Colonic mucosa (tissue), 4 donors: Measurements from ENCODE around the gene FAU. TPM values are rescaled to one million over a fixed set of nuclear protein-coding genes. Genes with fewer than 3 reads are reported as not detected.
A peak's percentile ranks its signal among the peaks of the same experiment; 100 is the strongest.

Experiments
- DNase-seq: peaks from one replicate; pipeline ENCODE4 v3.0.0-alpha.2; 2020
- H3K27ac ChIP-seq: fragments of 200-600 bp; one replicate; pipeline ENCODE4 v1.8.0; 2021
- H3K27me3 ChIP-seq: fragments of 200-600 bp; one replicate; pipeline ENCODE4 v1.8.0; 2021
- H3K36me3 ChIP-seq: fragments of 200-600 bp; one replicate; pipeline ENCODE4 v1.8.0; 2021
- H3K4me1 ChIP-seq: fragments of 200-600 bp; one replicate; pipeline ENCODE4 v1.8.0; 2021; ENCODE audit warnings: mild to moderate bottlenecking
- H3K4me3 ChIP-seq: fragments of 200-600 bp; one replicate; pipeline ENCODE4 v1.8.0; 2021
- H3K9ac ChIP-seq, 2 donors: one replicate each; pipeline ENCODE4 v1.7.0; 2013; ENCODE audit warnings: control low read depth in 2 of 2, low read depth in 2 of 2, low read length in 2 of 2
- H3K9me3 ChIP-seq: fragments of 200-600 bp; one replicate; pipeline ENCODE4 v1.8.0; 2021
- intact Hi-C: fragments of 100-400 bp; cut with DNase I; formaldehyde crosslinking; loops from one replicate; pipeline ENCODE4 v1.14.1; 2022
- total RNA-seq, 2 donors: library from RNA; stranded (reverse); fragmentation: NEBNext Ultra II Directional in 1 of 2; extraction: Animal tissue kit (Norgen Biotek cat#: 25700) in 1 of 2; gene quantifications; one replicate each; pipeline ENCODE4 v1.2.1, GENCODE V29; 2021
- TF ChIP-seq, protein P1 (sequence below): fragments of 200-600 bp; IDR thresholded peaks from one replicate; pipeline ENCODE4 v1.8.0; 2022; ENCODE audit warnings: antibody characterized with exemption, mild to moderate bottlenecking
- donor health status: healthy.
- donor health status: DM: no; HTN: no; CAD: no.
- donor health status: DM: no; HTN: no; CAD: no.

The FAU gene
- total RNA-seq, 2 donors from 2014 or later: 752 to 950 TPM

- peaks cover 13% of the 10 kb centered on the region for H3K36me3 ChIP-seq
- TF ChIP-seq, protein P1, sequence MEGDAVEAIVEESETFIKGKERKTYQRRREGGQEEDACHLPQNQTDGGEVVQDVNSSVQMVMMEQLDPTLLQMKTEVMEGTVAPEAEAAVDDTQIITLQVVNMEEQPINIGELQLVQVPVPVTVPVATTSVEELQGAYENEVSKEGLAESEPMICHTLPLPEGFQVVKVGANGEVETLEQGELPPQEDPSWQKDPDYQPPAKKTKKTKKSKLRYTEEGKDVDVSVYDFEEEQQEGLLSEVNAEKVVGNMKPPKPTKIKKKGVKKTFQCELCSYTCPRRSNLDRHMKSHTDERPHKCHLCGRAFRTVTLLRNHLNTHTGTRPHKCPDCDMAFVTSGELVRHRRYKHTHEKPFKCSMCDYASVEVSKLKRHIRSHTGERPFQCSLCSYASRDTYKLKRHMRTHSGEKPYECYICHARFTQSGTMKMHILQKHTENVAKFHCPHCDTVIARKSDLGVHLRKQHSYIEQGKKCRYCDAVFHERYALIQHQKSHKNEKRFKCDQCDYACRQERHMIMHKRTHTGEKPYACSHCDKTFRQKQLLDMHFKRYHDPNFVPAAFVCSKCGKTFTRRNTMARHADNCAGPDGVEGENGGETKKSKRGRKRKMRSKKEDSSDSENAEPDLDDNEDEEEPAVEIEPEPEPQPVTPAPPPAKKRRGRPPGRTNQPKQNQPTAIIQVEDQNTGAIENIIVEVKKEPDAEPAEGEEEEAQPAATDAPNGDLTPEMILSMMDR: peak; percentile 1
- no peaks in the 10 kb centered on the region for H3K27me3 ChIP-seq
- intact Hi-C loops: loop anchor here (5.0 to 10.0 kb wide), 3 partner anchors 106 to 271 kb away; partner anchors contain the start of gene ARL2
- no peak overlapping the region for H3K4me3 ChIP-seq
- peak overlapping the region; percentile 14 for H3K27ac ChIP-seq
- peak overlapping the region in 1 of 2 donors; percentile 40 for H3K9ac ChIP-seq
- no peaks in the 10 kb centered on the region for H3K9me3 ChIP-seq
- peaks cover 24% of the 10 kb centered on the region for H3K4me1 ChIP-seq
- DNase-seq: no peak
Measured at GRCh38 chr11:65118097-65118837, 3.7 kb downstream of the FAU start.

GRCh38 chr11:65117206-65118096 is 4.5 kb downstream of the FAU start, which contains the start of gene ZNHIT2:
Gene ZNHIT2 (minus strand): TSS chr11:65117701. CDS start chr11:65117653, 48 bp downstream.
- peaks cover 23% of the 10 kb centered on the region for H3K4me1 ChIP-seq
- H3K9ac ChIP-seq: peak within 1 kb of the TSS; percentile 89 to 91
- H3K36me3 ChIP-seq: peaks cover 13% of the 10 kb centered on the region
- peak; percentile 100 for DNase-seq
- H3K9me3 ChIP-seq: no peaks in the 10 kb centered on the region
- TF ChIP-seq, protein P1: peak; percentile 71
- no peaks in the 10 kb centered on the region for H3K27me3 ChIP-seq
- H3K4me3 ChIP-seq: peak within 1 kb of the TSS; percentile 70
- H3K27ac ChIP-seq: peak within 1 kb of the TSS; percentile 71
- intact Hi-C loops: loop anchor here (5.0 to 10.0 kb wide), 3 partner anchors 105 to 270 kb away; partner anchors contain the start of gene ARL2

DNA sequence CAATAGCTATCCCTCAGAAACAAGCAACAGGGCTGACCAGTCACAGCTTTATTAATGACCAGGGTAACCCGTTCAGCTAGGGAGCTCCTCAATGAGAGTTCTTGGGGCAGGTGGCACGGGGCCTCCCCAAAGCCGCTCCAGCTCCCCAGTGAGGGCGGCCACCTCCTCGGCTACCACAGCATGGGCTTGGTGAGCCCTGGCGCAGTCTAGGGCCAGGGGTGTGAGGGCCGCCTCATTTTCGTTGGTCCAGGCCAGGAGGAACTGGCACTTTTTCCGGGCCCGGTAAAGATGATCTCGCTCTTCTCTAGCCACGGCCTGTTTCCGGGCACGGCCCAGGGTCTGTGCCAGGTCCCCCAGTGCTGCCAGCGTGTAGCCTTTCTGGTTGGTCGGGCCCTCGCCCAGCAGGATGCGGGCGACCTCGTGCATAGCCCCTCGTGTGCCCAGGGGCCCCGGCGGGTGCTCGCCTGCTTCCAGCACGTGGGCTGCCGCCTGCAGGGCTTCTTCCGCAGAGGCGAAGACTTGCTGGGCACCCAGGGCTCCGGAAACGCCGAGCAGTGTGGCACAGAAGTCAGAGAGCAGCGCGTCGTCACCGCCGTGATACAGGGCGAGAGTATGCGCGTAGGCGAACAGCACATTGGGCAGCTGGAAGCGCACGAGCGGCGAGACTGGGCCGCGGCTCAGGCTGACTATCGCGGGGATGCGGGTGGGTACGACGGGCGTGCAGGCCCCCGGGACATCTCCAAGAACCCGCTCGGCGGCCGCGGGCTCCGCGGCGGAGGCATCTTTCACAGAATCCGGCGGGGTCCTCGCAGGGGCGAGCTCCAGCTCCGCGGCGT is 5.3 kb downstream of the FAU start:
- peak; percentile 35 for DNase-seq
- no peaks in the 10 kb centered on the region for H3K9me3 ChIP-seq
- H3K27me3 ChIP-seq: no peaks in the 10 kb centered on the region
- peak overlapping the region; percentile 71 for H3K27ac ChIP-seq
- H3K4me3 ChIP-seq: peak overlapping the region; percentile 70
- TF ChIP-seq, protein P1: no peak
- H3K9ac ChIP-seq: peak overlapping the region; percentile 89 to 91
- intact Hi-C loops: loop anchor here (5.0 to 10.0 kb wide), 3 partner anchors 104 to 269 kb away; partner anchors contain the start of gene ARL2
- H3K4me1 ChIP-seq: peaks cover 23% of the 10 kb centered on the region
- peaks cover 13% of the 10 kb centered on the region for H3K36me3 ChIP-seq

GRCh38 chr11:65115361-65116082 is 6.4 kb downstream of the FAU start:
- H3K36me3 ChIP-seq: peaks cover 11% of the 10 kb centered on the region
- TF ChIP-seq, protein P1: no peak
- H3K4me1 ChIP-seq: peaks cover 29% of the 10 kb centered on the region
- no peaks in the 10 kb centered on the region for H3K27me3 ChIP-seq
- peak overlapping the region; percentile 24 to 89 for H3K9ac ChIP-seq
- intact Hi-C loops: loop anchor here (5.0 to 10.0 kb wide), 3 partner anchors 103 to 268 kb away; partner anchors contain the start of gene ARL2
- no peaks in the 10 kb centered on the region for H3K9me3 ChIP-seq
- no peak overlapping the region for H3K4me3 ChIP-seq
- no peak overlapping the region for H3K27ac ChIP-seq
- DNase-seq: no peak
